Prostate gland (tissue), 2 donors: ENCODE measurements around the gene SRRD. TPM values are rescaled to one million over a fixed set of nuclear protein-coding genes. Genes with fewer than 3 reads are reported as not detected.

Experiments
- DNase-seq: peaks from one replicate; pipeline ENCODE4 v3.0.0-alpha.2; 2019; ENCODE audit warnings: low spot score
- H3K27ac ChIP-seq, 2 donors: fragments of 200-600 bp; sonication (generic); 2 replicates each; pipeline ENCODE4 v1.5.1; 2017 to 2019
- H3K27me3 ChIP-seq: fragments of 200-600 bp; sonication (generic); replicated peaks from 2 replicates; pipeline ENCODE4 v1.5.1; 2019; ENCODE audit not compliant: insufficient read depth
- H3K36me3 ChIP-seq, 2 donors: fragments of 200-600 bp; sonication (generic); 1 replicate in 1 of 2; 2 replicates in 1 of 2; pipeline versions ENCODE4 v1.5.1 to v1.8.1; 2017 to 2019
- H3K4me1 ChIP-seq: fragments of 200-600 bp; sonication (generic); replicated peaks from 2 replicates; pipeline ENCODE4 v1.5.1; 2019
- H3K4me3 ChIP-seq, 2 donors: fragments of 200-600 bp; sonication (generic); 2 replicates each; pipeline ENCODE4 v1.5.1; 2017 to 2019
- H3K9me3 ChIP-seq: fragments of 200-600 bp; sonication (generic); 2 replicates; pipeline ENCODE4 v1.5.1; 2017
- CTCF ChIP-seq, 4 experiments: fragments of 200-600 bp in 2 of 4; fragments of 450-650 bp in 2 of 4; sonication (generic) in 2 of 4; IDR thresholded peaks; 1 replicate in 3 of 4; 2 replicates in 1 of 4; pipeline ENCODE4 v1.5.1; 2016 to 2019; ENCODE audit warnings: antibody characterized with exemption in 4 of 4, mild to moderate bottlenecking in 2 of 4, moderate library complexity in 2 of 4
- POLR2A ChIP-seq: fragments of 450-650 bp; IDR thresholded peaks from one replicate; pipeline ENCODE4 v1.6.1; 2016; ENCODE audit warnings: antibody characterized with exemption, mild to moderate bottlenecking
- POLR2AphosphoS5 ChIP-seq: sonication (generic); formaldehyde crosslinking; IDR thresholded peaks from one replicate; pipeline ENCODE4 v1.6.1; 2017; ENCODE audit warnings: antibody characterized with exemption
- WGBS: methylation state at CpG from one replicate; pipeline ENCODE4 v1.1.5; 2018; 5-methylcytosine and 5-hydroxymethylcytosine counted together
- intact Hi-C: fragments of 100-400 bp; cut with DNase I; formaldehyde crosslinking; loops from one replicate; pipeline ENCODE4 v1.14.2; 2022
- total RNA-seq, 2 donors: library from RNA; depleted of rRNA; stranded (reverse); fragments of >200 nt; gene quantifications; one replicate each; pipeline ENCODE4 v1.1.0, GENCODE V29; 2016

SRRD gene
- total RNA-seq, 2 donors from 2014 or later: 15.2 to 24.4 TPM

- no peak overlapping the region for H3K4me3 ChIP-seq
- peaks cover 10 to 14% of the 10 kb centered on the region in 2 donors for H3K36me3 ChIP-seq
- TF ChIP-seq POLR2AphosphoS5 (no peak), POLR2A (no peak), CTCF (IDR thresholded peaks at IDR 0.05) (no peak)
- no peak for DNase-seq
- H3K27me3 ChIP-seq: no peaks in the 10 kb centered on the region
- no peaks in the 10 kb centered on the region for H3K9me3 ChIP-seq
- intact Hi-C loops: no loop called here
- H3K27ac ChIP-seq: no peak overlapping the region
- H3K4me1 ChIP-seq: peaks cover 6% of the 10 kb centered on the region
These were observed 9.0 kb upstream of the SRRD start for GRCh38 chr22:26474682-26475081.

GRCh38 chr22:26476705-26477340 lies 6.9 kb upstream of the SRRD start:
- H3K27ac ChIP-seq: no peak overlapping the region
- H3K4me1 ChIP-seq: peaks cover 26% of the 10 kb centered on the region
- intact Hi-C loops: no loop called here
- TF ChIP-seq POLR2AphosphoS5 (no peak), POLR2A (no peak), CTCF (IDR thresholded peaks at IDR 0.05) (no peak)
- H3K36me3 ChIP-seq: peaks cover 1 to 2% of the 10 kb centered on the region in 2 donors
- WGBS: 86% methylated on average over 4 of the region's 4 CpGs
- H3K4me3 ChIP-seq: no peak overlapping the region
- H3K27me3 ChIP-seq: no peaks in the 10 kb centered on the region
- DNase-seq: no peak
- H3K9me3 ChIP-seq: no peaks in the 10 kb centered on the region

GRCh38 chr22:26477341-26477731 lies 6.3 kb upstream of the SRRD start:
- peaks cover 31% of the 10 kb centered on the region for H3K4me1 ChIP-seq
- H3K4me3 ChIP-seq: no peak overlapping the region
- TF ChIP-seq POLR2A (no peak), CTCF (IDR thresholded peaks at IDR 0.05) (no peak), POLR2AphosphoS5 (no peak)
- intact Hi-C loops: no loop called here
- no peaks in the 10 kb centered on the region for H3K27me3 ChIP-seq
- no peak overlapping the region for H3K27ac ChIP-seq
- no peaks in the 10 kb centered on the region for H3K9me3 ChIP-seq
- no peak for DNase-seq
- WGBS: 65% methylated on average over 4 of the region's 4 CpGs
- no peaks in the 10 kb centered on the region for H3K36me3 ChIP-seq

GRCh38 chr22:26479043-26479791 lies 4.5 kb upstream of the SRRD start:
- Histone ChIP-seq H3K9me3 (no peaks in the 10 kb centered on the region), H3K27ac (peak overlapping the region; percentile 71 to 98), H3K36me3 (no peaks in the 10 kb centered on the region), H3K4me1 (peaks cover 39% of the 10 kb centered on the region), H3K27me3 (no peaks in the 10 kb centered on the region), H3K4me3 (peak overlapping the region in 1 of 2 donors; percentile 18)
- DNase-seq: peak; percentile 29
- 31% methylated on average over 12 of the region's 12 CpGs for WGBS
- TF ChIP-seq CTCF (IDR thresholded peaks at IDR 0.05) (peak in 2 of 4 experiments; percentile 7 to 36), POLR2AphosphoS5 (peak; percentile 53), POLR2A (no peak)
- intact Hi-C loops: no loop called here
